CD4-positive, alpha-beta T cell (primary cell): ENCODE data around the gene MAP2K3. TPM values are rescaled to one million over a fixed set of nuclear protein-coding genes. Genes with fewer than 3 reads are reported as not detected.
"Not testable (repeated sequence)": the region's sequence is repeated elsewhere in the genome, so short reads cannot be mapped to it uniquely, and the experiment has no call there.

ENCODE experiments used
- ATAC-seq: fragments of 200-7000 bp; cut with Tn5 transposase; one replicate; pipeline ENCODE4 v1.10.0; 2022; ENCODE audit warnings: mild to moderate bottlenecking; ENCODE audit not compliant: poor library complexity
- CTCF ChIA-PET: fragments of 350-600 bp; sonication (Branson Sonifier 250); formaldehyde crosslinking; loops from one replicate; lab custom pipeline; 2021; ENCODE audit warnings: antibody characterized with exemption, inconsistent platforms; lab: Charles Lee
- POLR2A ChIA-PET: fragments of 350-600 bp; sonication (Branson Sonifier 250); formaldehyde crosslinking; loops from one replicate; lab custom pipeline; 2021; ENCODE audit warnings: antibody characterized with exemption, inconsistent platforms; lab: Charles Lee
- DNase-seq, 14 experiments: peaks; one replicate each; pipeline ENCODE4 v3.0.0-alpha.2; 2013 to 2020; ENCODE audit warnings: mixed read lengths in 2 of 14
- H3K27ac ChIP-seq, 2 donors: one replicate each; pipeline versions ENCODE4 v1.5.1 to v1.7.0; 2013; ENCODE audit warnings: low read length in 2 of 2, low read depth in 1 of 2, mild to moderate bottlenecking in 1 of 2
- H3K27me3 ChIP-seq, 2 experiments: 1 replicate in 1 of 2; 2 replicates in 1 of 2; pipeline versions ENCODE4 v1.6.1 to v1.7.0; 2013; ENCODE audit warnings: low read length in 2 of 2, control low read depth in 1 of 2, mild to moderate bottlenecking in 1 of 2, moderate library complexity in 1 of 2; ENCODE audit not compliant: insufficient read depth in 2 of 2, control insufficient read depth in 1 of 2
- H3K36me3 ChIP-seq: one replicate; pipeline ENCODE4 v1.6.1; 2013; ENCODE audit warnings: low read length, control low read depth; ENCODE audit not compliant: insufficient read depth
- H3K4me1 ChIP-seq: one replicate; pipeline ENCODE4 v1.6.1; 2013; ENCODE audit warnings: low read length, control low read depth; ENCODE audit not compliant: insufficient read depth
- H3K4me3 ChIP-seq: one replicate; pipeline ENCODE4 v1.5.1; 2013; ENCODE audit warnings: mild to moderate bottlenecking, low read length, moderate library complexity
- H3K9me3 ChIP-seq, 2 experiments: 1 replicate in 1 of 2; 2 replicates in 1 of 2; pipeline versions ENCODE4 v1.6.1 to v1.7.0; 2013; ENCODE audit warnings: low read length in 2 of 2, mild to moderate bottlenecking in 2 of 2, control low read depth in 1 of 2, moderate library complexity in 1 of 2; ENCODE audit not compliant: control insufficient read depth in 1 of 2, insufficient read depth in 1 of 2
- H3K27ac Mint-ChIP-seq: one replicate; pipeline ENCODE4 v1.8.0; 2020; ENCODE audit warnings: mixed read lengths
- H3K27me3 Mint-ChIP-seq: one replicate; pipeline ENCODE4 v1.8.0; 2021; ENCODE audit warnings: mixed read lengths
- H3K36me3 Mint-ChIP-seq: one replicate; pipeline ENCODE4 v1.8.0; 2021; ENCODE audit warnings: low read depth, mixed read lengths
- H3K4me1 Mint-ChIP-seq: one replicate; pipeline ENCODE4 v1.8.0; 2021; ENCODE audit warnings: low read depth, mixed read lengths
- H3K4me3 Mint-ChIP-seq: one replicate; pipeline ENCODE4 v1.8.0; 2020; ENCODE audit warnings: mild to moderate bottlenecking, mixed read lengths
- H3K9me3 Mint-ChIP-seq: one replicate; pipeline ENCODE4 v1.8.0; 2020; ENCODE audit warnings: mixed read lengths
- CTCF ChIP-seq: fragments of 200-600 bp; IDR thresholded peaks from one replicate; pipeline ENCODE4 v1.8.0; 2022; ENCODE audit warnings: antibody characterized with exemption, mild to moderate bottlenecking
- intact Hi-C, 2 experiments: fragments of 100-400 bp; cut with DNase I in 1 of 2; cut with micrococcal nuclease in 1 of 2; formaldehyde crosslinking; loops; one replicate each; pipeline versions ENCODE4 v1.15.1 to v1.9.0; 2023 to 2025; cut with DNase I, micrococcal nuclease
- total RNA-seq, 174 experiments: library from RNA in 2 of 174; stranded (reverse) in 2 of 174; gene quantifications; one replicate each; pipeline ENCODE4 v1.2.3 and lab custom pipeline; 2021 to 2026

The MAP2K3 gene
- total RNA-seq, 2 experiments from 2014 or later = 36.8 to 38.5 TPM

DNA sequence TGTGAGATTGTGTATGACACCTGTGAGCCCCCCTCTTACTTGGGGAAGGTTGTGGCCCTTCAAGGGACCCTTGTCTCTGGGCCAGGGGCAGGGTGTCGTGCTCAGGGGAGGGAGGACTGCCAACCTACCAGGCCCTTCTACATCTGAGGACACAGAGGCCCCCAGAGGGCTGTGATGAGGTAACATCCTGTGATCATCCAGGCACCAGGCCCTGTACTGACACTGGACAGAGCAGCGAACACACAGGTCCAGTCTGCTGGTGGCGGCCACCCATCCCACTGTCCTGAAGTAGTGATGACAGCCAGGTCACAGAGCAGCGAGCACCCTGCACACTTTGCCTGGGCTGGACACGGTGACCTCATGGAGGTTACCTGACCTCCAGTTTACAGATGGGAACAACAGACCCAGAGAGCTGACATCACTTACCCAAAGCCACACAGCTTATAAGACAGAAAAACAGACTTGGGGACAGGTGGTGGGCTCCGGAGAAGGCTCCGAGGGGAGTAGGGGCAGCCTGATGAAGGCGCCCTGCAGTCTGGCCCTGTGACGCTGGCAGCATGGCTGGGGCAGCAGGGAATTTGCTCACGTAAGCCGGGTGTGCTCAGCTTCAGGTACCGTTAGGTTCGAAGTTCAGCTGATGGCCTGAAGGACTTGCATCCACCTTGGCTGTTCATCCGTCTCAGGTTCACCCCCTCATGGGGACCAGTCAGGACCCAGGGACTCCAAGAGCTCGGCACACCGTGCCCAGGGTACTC lies 30.9 kb downstream of the MAP2K3 start:
- intact Hi-C loops = loop anchor here (2.0 to 10.0 kb wide), 5 partner anchors 35 to 199 kb away; partner anchors contain the start of gene DHRS7B (in 1 of the 2)
- H3K4me1 Mint-ChIP-seq, H3K4me3 Mint-ChIP-seq, H3K27me3 ChIP-seq, POLR2A ChIA-PET, H3K27ac Mint-ChIP-seq, ATAC-seq, H3K36me3 ChIP-seq, H3K27ac ChIP-seq, H3K4me1 ChIP-seq, H3K4me3 ChIP-seq, H3K9me3 ChIP-seq, H3K27me3 Mint-ChIP-seq, H3K9me3 Mint-ChIP-seq: not testable (repeated sequence)
- H3K36me3 Mint-ChIP-seq = peaks cover 17% of the 10 kb centered on the region
- peak in 2 of 14 experiments; percentile 20 to 25 for DNase-seq
- CTCF ChIA-PET = interaction anchor here (0.7 kb wide), 1 partner anchor 204 kb away, joined by 3 read pairs; no protein-coding TSS in a partner anchor

GRCh38 chr17:21316212-21316886 lies 31.8 kb downstream of the MAP2K3 start:
- H3K9me3 Mint-ChIP-seq, H3K36me3 ChIP-seq, H3K27ac Mint-ChIP-seq, H3K9me3 ChIP-seq, H3K4me3 Mint-ChIP-seq, H3K27me3 Mint-ChIP-seq, H3K27ac ChIP-seq, CTCF ChIA-PET, POLR2A ChIA-PET, H3K4me1 Mint-ChIP-seq, H3K4me1 ChIP-seq, H3K4me3 ChIP-seq, H3K27me3 ChIP-seq: not testable (repeated sequence)
- peak; percentile 20 for TF ChIP-seq CTCF
- intact Hi-C loops = loop anchor here (10.0 kb wide), 3 partner anchors 138 to 198 kb away; partner anchors contain the start of gene DHRS7B (in 1 of the 2)
- peaks cover 10% of the 10 kb centered on the region for H3K36me3 Mint-ChIP-seq
- DNase-seq (peak in 2 of 14 experiments; percentile 20 to 25), ATAC-seq (peak; percentile 92)

- H3K27me3 ChIP-seq, H3K9me3 ChIP-seq, H3K27ac Mint-ChIP-seq, POLR2A ChIA-PET, H3K27me3 Mint-ChIP-seq, H3K9me3 Mint-ChIP-seq, H3K4me3 Mint-ChIP-seq, H3K36me3 ChIP-seq, H3K4me3 ChIP-seq, ATAC-seq, H3K4me1 ChIP-seq, CTCF ChIA-PET, H3K4me1 Mint-ChIP-seq, H3K27ac ChIP-seq: not testable (repeated sequence)
- peak; percentile 5 for TF ChIP-seq CTCF
- DNase-seq = peak in 2 of 14 experiments; percentile 22 to 31
- intact Hi-C loops = loop anchor here (10.0 kb wide), 3 partner anchors 138 to 198 kb away; partner anchors contain the start of gene DHRS7B (in 1 of the 2)
- peaks cover 10% of the 10 kb centered on the region for H3K36me3 Mint-ChIP-seq
Observed at GRCh38 chr17:21316887-21317500, 32.5 kb downstream of the MAP2K3 start.

DNA sequence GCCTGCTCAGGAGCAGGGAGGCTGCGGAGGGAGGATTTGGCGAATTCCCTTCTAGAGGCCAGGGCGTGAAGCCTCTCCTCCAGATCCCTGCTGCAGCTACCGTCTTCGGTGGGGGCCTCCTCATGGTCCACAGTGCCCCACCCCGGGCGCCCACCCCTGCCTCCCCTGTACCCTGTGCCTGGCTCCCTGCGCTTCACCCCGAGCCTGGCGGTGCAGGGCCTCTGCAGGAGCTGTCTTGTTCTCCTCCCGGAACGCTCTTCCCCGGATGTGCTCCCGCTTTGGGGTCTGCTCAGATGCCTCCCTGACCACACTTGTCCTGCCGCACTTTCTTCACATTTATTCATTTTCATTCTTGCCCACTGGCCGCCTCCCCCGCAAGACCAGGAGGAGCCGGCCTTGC lies 33.3 kb downstream of the MAP2K3 start:
- H3K36me3 ChIP-seq, H3K27ac ChIP-seq, H3K4me3 Mint-ChIP-seq, H3K27ac Mint-ChIP-seq, H3K9me3 ChIP-seq, H3K27me3 ChIP-seq, H3K9me3 Mint-ChIP-seq, CTCF ChIA-PET, ATAC-seq, H3K27me3 Mint-ChIP-seq, H3K4me3 ChIP-seq, H3K4me1 ChIP-seq, H3K4me1 Mint-ChIP-seq, POLR2A ChIA-PET: not testable (repeated sequence)
- peaks cover 10% of the 10 kb centered on the region for H3K36me3 Mint-ChIP-seq
- intact Hi-C loops = loop anchor here (10.0 kb wide), 3 partner anchors 137 to 197 kb away; partner anchors contain the start of gene DHRS7B (in 1 of the 2)
- DNase-seq = peak in 1 of 14 experiments; percentile 20
